Measurements from ENCODE around the gene TAF11L9.
"Not testable (repeated sequence)": the region's sequence is repeated elsewhere in the genome, so short reads cannot be mapped to it uniquely, and the experiment has no call there.

TAF11L9 gene

GRCh38 chr5:17594255-17594654, at the start of gene TAF11L9:
TAF11L9 (minus strand) TSS chr5:17594394.
- DNase-seq (ENCODE audit: low read depth): not testable (repeated sequence)

- no peak for DNase-seq (ENCODE audit: low read depth)
Measured at GRCh38 chr5:17634160-17634559, 40.0 kb upstream of the TAF11L9 start, which contains the start of gene TAF11L14. TAF11L14 (plus strand) TSS chr5:17634460.

- not testable (repeated sequence) for DNase-seq (ENCODE audit: low read depth)
Measured at GRCh38 chr5:17631788-17632187, 37.6 kb upstream of the TAF11L9 start, which contains the start of gene TAF11L13. TAF11L13 (plus strand) TSS chr5:17632088.

- DNase-seq (ENCODE audit: low read depth): no peak
Measured at GRCh38 chr5:17625686-17626085, 31.5 kb upstream of the TAF11L9 start.

GRCh38 chr5:17620627-17621026, 26.4 kb upstream of the TAF11L9 start:
- no peak for DNase-seq (ENCODE audit: low read depth)

GRCh38 chr5:17619354-17619753, 25.2 kb upstream of the TAF11L9 start:
- DNase-seq (ENCODE audit: low read depth): no peak

GRCh38 chr5:17614872-17615605, 20.8 kb upstream of the TAF11L9 start:
- no peak for DNase-seq (ENCODE audit: low read depth)

GRCh38 chr5:17610092-17610491, 15.9 kb upstream of the TAF11L9 start, which contains the start of gene TAF11L12:
TAF11L12 (plus strand) TSS chr5:17610392.
- not testable (repeated sequence) for DNase-seq (ENCODE audit: low read depth)

GRCh38 chr5:17607461-17607860, 13.3 kb upstream of the TAF11L9 start:
- DNase-seq (ENCODE audit: low read depth): not testable (repeated sequence)

- DNase-seq (ENCODE audit: low read depth): no peak
Measured at GRCh38 chr5:17604951-17605350, 10.8 kb upstream of the TAF11L9 start.

- DNase-seq (ENCODE audit: low read depth): not testable (repeated sequence)
Measured at GRCh38 chr5:17603880-17604279, 9.7 kb upstream of the TAF11L9 start, which contains the start of gene TAF11L11. TAF11L11 (plus strand) TSS chr5:17604183.

- DNase-seq (ENCODE audit: low read depth): not testable (repeated sequence)
Measured at GRCh38 chr5:17597728-17598127, 3.5 kb upstream of the TAF11L9 start, which contains the start of gene TAF11L10. TAF11L10 (minus strand) TSS chr5:17597828.

- DNase-seq (ENCODE audit: low read depth): not testable (repeated sequence)
Measured at GRCh38 chr5:17590860-17591259, 3.3 kb downstream of the TAF11L9 start, which contains the start of gene TAF11L8. TAF11L8 (minus strand) TSS chr5:17590960.

GRCh38 chr5:17585658-17586057, 8.5 kb downstream of the TAF11L9 start, which contains the start of gene TAF11L7:
TAF11L7 (minus strand) TSS chr5:17585758.
- DNase-seq (ENCODE audit: low read depth): not testable (repeated sequence)
